ENCODE measurements around the gene LIN52. TPM values are rescaled to one million over a fixed set of nuclear protein-coding genes. Genes with fewer than 3 reads are reported as not detected.

The LIN52 gene
- total RNA-seq, 3 donors from 2014 or later, result 11.1 to 13.0 (median 11.4) TPM

DNA sequence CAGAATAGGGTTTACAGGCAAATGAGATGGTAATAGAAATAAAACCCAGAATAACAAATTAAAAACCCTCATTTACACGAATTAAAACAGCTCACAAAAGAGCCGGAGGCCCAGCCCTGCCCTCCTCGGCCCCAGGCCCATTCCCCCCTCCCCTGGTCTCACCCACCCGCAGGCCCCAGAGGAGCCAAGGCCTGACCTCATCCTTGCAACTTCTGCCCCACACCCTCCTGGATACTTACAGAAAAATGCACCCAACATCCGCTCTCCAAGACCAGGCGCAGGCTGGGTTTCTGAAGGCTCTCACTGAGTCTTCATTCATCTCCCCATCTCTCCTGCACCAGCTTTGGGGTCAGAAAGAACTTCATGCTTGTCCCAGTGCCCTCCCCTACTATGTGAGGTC lies 138.3 kb downstream of the LIN52 start:
- peaks cover 0 to 21% of the 10 kb centered on the region in 2 donors for H3K27me3 ChIP-seq
- TF ChIP-seq POLR2A (IDR thresholded peaks at IDR 0.05) (no peak), POLR2AphosphoS5 (IDR thresholded peaks at IDR 0.05) (no peak)
- TF ChIP-seq, protein P1, sequence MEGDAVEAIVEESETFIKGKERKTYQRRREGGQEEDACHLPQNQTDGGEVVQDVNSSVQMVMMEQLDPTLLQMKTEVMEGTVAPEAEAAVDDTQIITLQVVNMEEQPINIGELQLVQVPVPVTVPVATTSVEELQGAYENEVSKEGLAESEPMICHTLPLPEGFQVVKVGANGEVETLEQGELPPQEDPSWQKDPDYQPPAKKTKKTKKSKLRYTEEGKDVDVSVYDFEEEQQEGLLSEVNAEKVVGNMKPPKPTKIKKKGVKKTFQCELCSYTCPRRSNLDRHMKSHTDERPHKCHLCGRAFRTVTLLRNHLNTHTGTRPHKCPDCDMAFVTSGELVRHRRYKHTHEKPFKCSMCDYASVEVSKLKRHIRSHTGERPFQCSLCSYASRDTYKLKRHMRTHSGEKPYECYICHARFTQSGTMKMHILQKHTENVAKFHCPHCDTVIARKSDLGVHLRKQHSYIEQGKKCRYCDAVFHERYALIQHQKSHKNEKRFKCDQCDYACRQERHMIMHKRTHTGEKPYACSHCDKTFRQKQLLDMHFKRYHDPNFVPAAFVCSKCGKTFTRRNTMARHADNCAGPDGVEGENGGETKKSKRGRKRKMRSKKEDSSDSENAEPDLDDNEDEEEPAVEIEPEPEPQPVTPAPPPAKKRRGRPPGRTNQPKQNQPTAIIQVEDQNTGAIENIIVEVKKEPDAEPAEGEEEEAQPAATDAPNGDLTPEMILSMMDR (IDR thresholded peaks at IDR 0.05), result no peak
- intact Hi-C loops (cut with DNase I; ENCODE audit: low total_unique reads), result no loop called here

DNA sequence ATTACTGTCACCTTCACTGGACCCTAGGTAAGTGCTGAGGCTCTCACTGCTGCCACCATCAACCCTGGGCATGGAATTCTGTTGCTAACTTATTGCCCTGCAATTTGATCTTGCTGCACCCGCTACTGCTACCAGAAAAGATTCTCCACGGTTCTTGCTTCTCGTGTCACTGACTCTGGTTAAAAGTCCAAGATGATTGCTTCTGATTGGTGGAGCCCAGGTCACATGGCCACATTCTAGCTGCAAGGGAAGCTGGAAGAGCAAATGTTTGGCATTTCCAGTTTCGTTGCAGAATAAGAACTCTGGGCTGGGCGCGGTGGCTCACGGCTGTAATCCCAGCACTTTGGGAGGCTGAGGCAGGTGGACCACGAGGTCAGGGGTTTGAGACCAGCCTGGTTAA lies 147.0 kb downstream of the LIN52 start:
- intact Hi-C loops (cut with DNase I; ENCODE audit: low total_unique reads), result no loop called here

More for the DNA sequence above, 138.3 kb downstream of the LIN52 start:
- no peaks in the 10 kb centered on the region for H3K36me3 ChIP-seq
- H3K9me3 ChIP-seq, result no peaks in the 10 kb centered on the region
- no peak for DNase-seq (ENCODE audit: low spot score in 2 of 2)
- no peak overlapping the region for H3K27ac ChIP-seq
- H3K4me1 ChIP-seq, result no peaks in the 10 kb centered on the region
- H3K4me3 ChIP-seq, result no peak overlapping the region

DNA sequence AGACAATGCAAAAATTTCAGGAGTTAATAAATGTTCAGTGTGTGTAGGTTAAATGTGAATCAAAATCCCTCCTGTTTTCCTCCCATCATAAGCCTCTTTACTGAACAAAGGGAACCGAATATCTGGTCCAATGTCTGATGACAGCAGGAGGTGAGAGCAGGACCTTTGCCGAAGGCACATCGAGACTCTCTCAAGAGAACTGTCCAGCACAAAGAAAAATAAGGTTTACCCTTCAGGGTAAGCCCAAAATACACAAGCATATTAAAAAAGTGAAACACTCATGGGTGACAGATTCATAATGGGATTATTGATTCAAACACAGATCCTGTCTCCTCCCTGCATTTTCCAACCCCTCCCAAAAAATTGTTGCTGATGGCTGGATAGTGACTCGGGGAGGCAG lies 150.3 kb downstream of the LIN52 start:
- TF ChIP-seq, protein P1 (IDR thresholded peaks at IDR 0.05), result no peak
- TF ChIP-seq POLR2AphosphoS5 (IDR thresholded peaks at IDR 0.05) (no peak), POLR2A (IDR thresholded peaks at IDR 0.05) (no peak)
- H3K4me1 ChIP-seq, result no peaks in the 10 kb centered on the region
- no peak overlapping the region for H3K27ac ChIP-seq
- H3K9me3 ChIP-seq, result peaks cover 0 to 5% of the 10 kb centered on the region in 2 donors
- no peaks in the 10 kb centered on the region for H3K36me3 ChIP-seq
- peaks cover 6 to 30% of the 10 kb centered on the region in 2 donors for H3K27me3 ChIP-seq
- H3K4me3 ChIP-seq, result no peak overlapping the region
- no peak for DNase-seq (ENCODE audit: low spot score in 2 of 2)
- intact Hi-C loops (cut with DNase I; ENCODE audit: low total_unique reads), result no loop called here

More for the DNA sequence above, 147.0 kb downstream of the LIN52 start:
- DNase-seq (ENCODE audit: low spot score in 2 of 2), result no peak
- TF ChIP-seq POLR2AphosphoS5 (IDR thresholded peaks at IDR 0.05), result no peak
- TF ChIP-seq, protein P1 (IDR thresholded peaks at IDR 0.05), result no peak
- no peak for TF ChIP-seq POLR2A (IDR thresholded peaks at IDR 0.05)
- Histone ChIP-seq H3K4me1 (no peaks in the 10 kb centered on the region), H3K36me3 (no peaks in the 10 kb centered on the region), H3K27ac (no peak overlapping the region), H3K9me3 (peaks cover 0 to 5% of the 10 kb centered on the region in 2 donors), H3K4me3 (no peak overlapping the region), H3K27me3 (peaks cover 0 to 6% of the 10 kb centered on the region in 2 donors)

DNA sequence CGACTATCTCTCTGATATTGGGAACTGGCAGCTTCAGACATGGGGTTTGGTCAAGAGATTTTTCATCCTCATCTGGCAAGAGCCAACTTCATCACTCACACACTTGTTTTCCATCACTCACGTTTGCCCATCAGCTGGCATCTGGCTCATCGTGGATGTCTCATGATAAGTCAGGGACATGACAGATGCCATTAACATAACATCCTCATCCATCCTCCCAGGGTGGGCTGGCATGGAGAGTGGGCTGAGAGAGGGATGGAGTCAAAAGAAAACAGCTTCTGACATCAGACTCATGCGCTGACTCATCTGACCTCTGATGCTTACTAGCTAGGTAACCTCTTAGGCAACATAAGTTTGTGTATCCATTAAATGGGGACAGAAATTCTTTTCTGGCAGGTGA lies 152.7 kb downstream of the LIN52 start:
- intact Hi-C loops (cut with DNase I; ENCODE audit: low total_unique reads), result no loop called here
- TF ChIP-seq POLR2AphosphoS5 (IDR thresholded peaks at IDR 0.05) (no peak), POLR2A (IDR thresholded peaks at IDR 0.05) (no peak)
- TF ChIP-seq, protein P1 (IDR thresholded peaks at IDR 0.05), result no peak
- peaks cover 16 to 49% of the 10 kb centered on the region in 2 donors for H3K27me3 ChIP-seq
- H3K4me1 ChIP-seq, result peaks cover 0 to 4% of the 10 kb centered on the region in 2 donors
- H3K27ac ChIP-seq, result no peak overlapping the region
- H3K4me3 ChIP-seq, result no peak overlapping the region
- no peaks in the 10 kb centered on the region for H3K36me3 ChIP-seq
- no peak for DNase-seq (ENCODE audit: low spot score in 2 of 2)
- no peaks in the 10 kb centered on the region for H3K9me3 ChIP-seq

DNA sequence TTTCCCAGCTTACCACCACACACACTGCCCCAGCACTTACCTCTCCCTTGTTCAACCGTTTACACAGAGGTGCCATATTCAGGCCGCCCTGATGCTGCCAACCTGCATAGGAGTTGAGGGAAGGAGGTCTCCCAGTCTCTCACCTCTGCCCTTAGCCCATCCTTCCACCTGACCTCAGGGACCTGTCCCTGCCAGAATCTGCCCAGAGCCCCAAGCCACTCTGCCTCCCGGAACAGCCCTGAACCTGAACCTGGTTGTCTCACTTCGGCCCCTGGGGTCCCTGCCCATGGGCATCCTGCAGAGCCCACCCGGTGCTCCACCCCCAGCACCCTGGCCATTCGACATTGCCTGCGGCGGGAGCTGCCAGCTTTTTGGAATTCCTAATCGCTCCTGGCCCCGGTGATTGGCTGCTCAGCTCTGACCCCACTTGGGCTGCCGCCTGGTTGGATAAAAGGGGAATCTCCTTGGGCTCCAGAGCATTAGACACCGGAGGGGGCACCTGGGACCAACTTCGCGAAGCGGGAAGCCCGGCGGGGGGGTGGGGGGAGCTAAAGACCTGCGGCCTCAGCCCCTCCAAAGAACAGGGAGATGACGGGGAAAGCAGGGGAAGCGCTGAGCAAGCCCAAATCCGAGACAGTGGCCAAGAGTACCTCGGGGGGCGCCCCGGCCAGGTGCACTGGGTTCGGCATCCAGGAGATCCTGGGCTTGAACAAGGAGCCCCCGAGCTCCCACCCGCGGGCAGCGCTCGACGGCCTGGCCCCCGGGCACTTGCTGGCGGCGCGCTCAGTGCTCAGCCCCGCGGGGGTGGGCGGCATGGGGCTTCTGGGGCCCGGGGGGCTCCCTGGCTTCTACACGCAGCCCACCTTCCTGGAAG lies 154.5 kb downstream of the LIN52 start, which contains the start of gene VSX2:
Gene VSX2 (plus strand): TSS at position 476 of the 874 bp plus-strand sequence. CDS start 113 bp downstream, at position 589.
- H3K36me3 ChIP-seq, result no peaks in the 10 kb centered on the region
- no peak for DNase-seq (ENCODE audit: low spot score in 2 of 2)
- no peak for TF ChIP-seq POLR2AphosphoS5 (IDR thresholded peaks at IDR 0.05)
- intact Hi-C loops (cut with DNase I; ENCODE audit: low total_unique reads), result no loop called here
- no peaks in the 10 kb centered on the region for H3K9me3 ChIP-seq
- H3K4me3 ChIP-seq, result peak within 1 kb of the TSS in 2 of 3 donors; percentile 24 to 64
- peaks cover 0 to 4% of the 10 kb centered on the region in 2 donors for H3K4me1 ChIP-seq
- peaks cover 16 to 67% of the 10 kb centered on the region in 2 donors for H3K27me3 ChIP-seq
- no peak within 1 kb of the TSS for H3K27ac ChIP-seq

All from breast epithelium (tissue), 4 donors.